Lower lobe of right lung (tissue), 2 donors: ENCODE measurements around the gene TIMM44. TPM values are rescaled to one million over a fixed set of nuclear protein-coding genes. Genes with fewer than 3 reads are reported as not detected.

Experiments
- ATAC-seq, 2 donors: fragments of 200-7000 bp; cut with Tn5 transposase; one replicate each; pipeline ENCODE4 v1.9.1; 2020 to 2022; ENCODE audit warnings: mild to moderate bottlenecking in 2 of 2, moderate library complexity in 2 of 2
- DNase-seq: peaks from one replicate; pipeline ENCODE4 v3.0.0-alpha.2; 2020
- H3K27ac ChIP-seq: fragments of 200-600 bp; one replicate; pipeline ENCODE4 v1.8.0; 2022
- H3K27me3 ChIP-seq: fragments of 200-600 bp; one replicate; pipeline ENCODE4 v1.8.0; 2022; ENCODE audit warnings: low read depth
- H3K36me3 ChIP-seq: fragments of 200-600 bp; one replicate; pipeline ENCODE4 v1.8.0; 2022; ENCODE audit warnings: mild to moderate bottlenecking
- H3K4me1 ChIP-seq: fragments of 200-600 bp; one replicate; pipeline ENCODE4 v1.8.0; 2022
- H3K4me3 ChIP-seq: fragments of 200-600 bp; one replicate; pipeline ENCODE4 v1.8.0; 2022; ENCODE audit warnings: mild to moderate bottlenecking
- H3K9me3 ChIP-seq: fragments of 200-600 bp; one replicate; pipeline ENCODE4 v1.8.0; 2022
- CTCF ChIP-seq: fragments of 200-600 bp; IDR thresholded peaks from one replicate; pipeline ENCODE4 v1.8.0; 2022; ENCODE audit warnings: antibody characterized with exemption, mild to moderate bottlenecking
- intact Hi-C: fragments of 100-400 bp; cut with DNase I; formaldehyde crosslinking; loops from one replicate; pipeline ENCODE4 v1.11.0; 2022
- total RNA-seq: library from RNA; stranded (reverse); fragmentation: NEBNext Ultra II Directional; extraction: Animal tissue kit (Norgen Biotek cat#: 25700); gene quantifications from one replicate; pipeline ENCODE4 v1.2.1, GENCODE V29; 2021
- donor health status: DM: no; HTN: yes; CAD: no; lungs with severe emphysema.

Gene TIMM44
- total RNA-seq, 1 donor from 2014 or later: 45.2 TPM

GRCh38 chr19:7916103-7916954 is 27.1 kb downstream of the TIMM44 start:
- no peak for TF ChIP-seq CTCF
- peaks cover 44% of the 10 kb centered on the region for H3K4me1 ChIP-seq
- H3K36me3 ChIP-seq: peaks cover 18% of the 10 kb centered on the region
- H3K4me3 ChIP-seq: peak overlapping the region; percentile 49
- intact Hi-C loops: no loop called here
- no peaks in the 10 kb centered on the region for H3K9me3 ChIP-seq
- peak; percentile 67 for DNase-seq
- ATAC-seq: no peak
- H3K27me3 ChIP-seq: peaks cover 45% of the 10 kb centered on the region
- no peak overlapping the region for H3K27ac ChIP-seq

GRCh38 chr19:7915250-7916102 is 28.0 kb downstream of the TIMM44 start:
- peaks cover 26% of the 10 kb centered on the region for H3K36me3 ChIP-seq
- H3K27me3 ChIP-seq: peaks cover 45% of the 10 kb centered on the region
- no peak overlapping the region for H3K27ac ChIP-seq
- H3K9me3 ChIP-seq: no peaks in the 10 kb centered on the region
- no peak for ATAC-seq
- no peak for TF ChIP-seq CTCF
- intact Hi-C loops: no loop called here
- no peak for DNase-seq
- H3K4me3 ChIP-seq: peak overlapping the region; percentile 49
- peaks cover 39% of the 10 kb centered on the region for H3K4me1 ChIP-seq

- Histone ChIP-seq H3K27ac (no peak within 1 kb of the TSS), H3K4me3 (no peak within 1 kb of the TSS), H3K4me1 (peaks cover 36% of the 10 kb centered on the region), H3K9me3 (no peaks in the 10 kb centered on the region), H3K27me3 (peaks cover 45% of the 10 kb centered on the region), H3K36me3 (peaks cover 35% of the 10 kb centered on the region)
- TF ChIP-seq CTCF: no peak
- ATAC-seq: no peak
- DNase-seq: peak; percentile 43
- intact Hi-C loops: no loop called here
Observed at GRCh38 chr19:7914598-7915045, 28.8 kb downstream of the TIMM44 start, which contains the start of gene TGFBR3L. Gene TGFBR3L (plus strand): TSS chr19:7914830.

- TF ChIP-seq CTCF: no peak
- H3K36me3 ChIP-seq: peaks cover 40% of the 10 kb centered on the region
- peaks cover 45% of the 10 kb centered on the region for H3K27me3 ChIP-seq
- H3K9me3 ChIP-seq: no peaks in the 10 kb centered on the region
- peaks cover 31% of the 10 kb centered on the region for H3K4me1 ChIP-seq
- no peak overlapping the region for H3K4me3 ChIP-seq
- DNase-seq: no peak
- intact Hi-C loops: no loop called here
- ATAC-seq: no peak
- no peak overlapping the region for H3K27ac ChIP-seq
Observed at GRCh38 chr19:7914099-7914498, 29.4 kb downstream of the TIMM44 start.

GRCh38 chr19:7913652-7914051 is 29.8 kb downstream of the TIMM44 start:
- DNase-seq (no peak), ATAC-seq (no peak)
- peaks cover 29% of the 10 kb centered on the region for H3K4me1 ChIP-seq
- no peak for TF ChIP-seq CTCF
- peaks cover 43% of the 10 kb centered on the region for H3K36me3 ChIP-seq
- peaks cover 43% of the 10 kb centered on the region for H3K27me3 ChIP-seq
- H3K4me3 ChIP-seq: no peak overlapping the region
- intact Hi-C loops: no loop called here
- no peaks in the 10 kb centered on the region for H3K9me3 ChIP-seq
- H3K27ac ChIP-seq: no peak overlapping the region
